ENCODE data around the gene COPRS.

The COPRS gene

GRCh38 chr17:31869797-31870568, 10.9 kb upstream of the COPRS start:
- DNase-seq (ENCODE audit: low read depth) = no peak
- TF ChIP-seq CTCF (conservative IDR thresholded peaks at IDR 0.05; ENCODE audit: low read depth, low read length) = no peak
- no peak overlapping the region for H3K4me3 ChIP-seq (ENCODE audit: low read length)

- TF ChIP-seq CTCF (conservative IDR thresholded peaks at IDR 0.05; ENCODE audit: low read depth, low read length) = no peak
- H3K4me3 ChIP-seq (ENCODE audit: low read length) = no peak overlapping the region
- no peak for DNase-seq (ENCODE audit: low read depth)
Measured at GRCh38 chr17:31869031-31869430, 10.0 kb upstream of the COPRS start.

GRCh38 chr17:31859487-31860008, 504 bp upstream of the COPRS start:
- DNase-seq (ENCODE audit: low read depth) = no peak
- TF ChIP-seq CTCF (conservative IDR thresholded peaks at IDR 0.05; ENCODE audit: low read depth, low read length) = no peak
- peak overlapping the region; percentile 57 for H3K4me3 ChIP-seq (ENCODE audit: low read length)

- DNase-seq (ENCODE audit: low read depth) = no peak
- peak overlapping the region; percentile 73 for H3K4me3 ChIP-seq (ENCODE audit: low read length)
- TF ChIP-seq CTCF (conservative IDR thresholded peaks at IDR 0.05; ENCODE audit: low read depth, low read length) = no peak
Measured at GRCh38 chr17:31857920-31858641, 963 bp downstream of the COPRS start.

GRCh38 chr17:31856750-31857149, 2.3 kb downstream of the COPRS start:
- no peak for DNase-seq (ENCODE audit: low read depth)
- H3K4me3 ChIP-seq (ENCODE audit: low read length) = no peak overlapping the region
- no peak for TF ChIP-seq CTCF (conservative IDR thresholded peaks at IDR 0.05; ENCODE audit: low read depth, low read length)

GRCh38 chr17:31854672-31855071, 4.4 kb downstream of the COPRS start:
- no peak for TF ChIP-seq CTCF (conservative IDR thresholded peaks at IDR 0.05; ENCODE audit: low read depth, low read length)
- DNase-seq (ENCODE audit: low read depth) = no peak
- H3K4me3 ChIP-seq (ENCODE audit: low read length) = no peak overlapping the region

Data from retinal pigment epithelial cell (primary cell).